Mesangial cell (primary cell): ENCODE measurements around the gene TOMM6. TPM values are rescaled to one million over a fixed set of nuclear protein-coding genes. Genes with fewer than 3 reads are reported as not detected.

Source experiments
- total RNA-seq: library from RNA; depleted of rRNA; stranded (reverse); fragments of >200 nt; gene quantifications from 2 replicates; pipeline ENCODE4 v1.2.3, GENCODE V29; 2015

TOMM6 gene
- 140 and 253 TPM in 2 replicates for total RNA-seq

DNA sequence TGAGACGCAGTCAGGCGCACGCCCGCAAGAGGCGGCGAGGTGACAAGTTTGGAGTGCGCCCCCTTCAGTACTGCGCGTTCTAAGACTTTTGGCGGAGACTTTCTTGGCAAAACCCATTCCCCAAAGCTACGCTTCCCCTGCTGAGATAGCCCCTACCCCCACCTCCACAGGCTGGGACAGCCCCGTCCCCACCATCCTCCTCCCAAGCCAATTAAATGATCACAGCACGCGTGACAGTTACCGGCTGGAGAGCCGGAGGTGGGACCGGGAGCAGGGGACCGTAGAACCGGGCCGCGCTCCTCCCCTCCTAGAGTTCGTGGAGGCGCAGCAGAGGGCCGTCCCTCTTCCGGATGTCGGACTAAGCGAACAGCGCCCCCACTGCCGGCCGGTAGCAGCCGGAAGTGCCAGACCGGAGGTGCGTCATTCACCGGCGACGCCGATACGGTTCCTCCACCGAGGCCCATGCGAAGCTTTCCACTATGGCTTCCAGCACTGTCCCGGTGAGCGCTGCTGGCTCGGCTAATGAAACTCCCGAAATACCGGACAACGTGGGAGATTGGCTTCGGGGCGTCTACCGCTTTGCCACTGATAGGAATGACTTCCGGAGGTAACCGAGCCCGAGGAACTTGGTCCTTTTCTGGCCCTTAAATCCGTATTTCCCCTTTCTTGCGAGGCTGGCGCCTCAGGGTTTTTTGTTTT, at the start of gene TOMM6:
TOMM6 (plus strand) TSS at position 476 of the 699 bp plus-strand sequence; CDS start at position 480, 4 bp downstream.

DNA sequence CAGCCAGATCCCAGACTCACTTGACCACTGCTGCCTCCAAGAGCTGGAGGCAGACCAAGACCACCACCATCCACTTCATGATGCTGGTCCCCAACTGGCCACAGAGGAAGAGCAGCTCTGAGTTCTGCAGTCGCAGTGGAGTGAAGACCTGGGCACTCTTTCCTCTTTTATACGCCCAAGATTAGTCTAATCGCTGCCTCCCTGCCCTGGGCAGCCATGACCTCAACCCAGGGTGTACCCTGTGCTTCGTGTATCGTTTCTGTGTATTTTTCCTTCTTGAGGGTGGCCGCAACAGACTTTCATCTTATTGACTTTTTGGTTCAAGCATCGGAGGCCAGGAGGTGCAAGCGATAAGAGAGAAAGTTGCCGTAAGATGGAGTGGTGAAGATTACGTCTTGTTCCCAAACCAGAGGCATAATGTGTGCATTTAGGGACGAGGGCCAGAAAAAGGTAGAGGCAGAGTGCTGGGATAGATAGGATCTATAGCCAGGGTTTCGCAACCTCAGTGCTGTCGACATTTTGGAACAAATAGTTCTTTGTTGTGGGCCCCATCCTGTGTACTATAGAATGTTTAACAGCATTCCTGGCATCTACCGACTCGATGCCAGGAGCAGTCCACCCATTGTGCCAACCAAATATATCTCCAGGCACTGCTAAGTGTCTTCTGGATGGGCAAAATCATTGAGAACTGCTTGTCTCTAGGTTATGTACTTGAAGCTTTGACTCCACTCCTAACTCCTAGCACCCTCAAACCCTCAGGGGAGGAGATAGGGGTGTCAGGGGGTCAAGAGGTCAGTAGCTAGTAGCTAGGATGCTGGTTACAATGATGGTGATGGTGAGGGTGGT, 40.0 kb upstream of the TOMM6 start, which contains the start of gene PGC:
PGC (minus strand) TSS at position 142 of the 846 bp plus-strand sequence; CDS start at position 79, 63 bp downstream.

DNA sequence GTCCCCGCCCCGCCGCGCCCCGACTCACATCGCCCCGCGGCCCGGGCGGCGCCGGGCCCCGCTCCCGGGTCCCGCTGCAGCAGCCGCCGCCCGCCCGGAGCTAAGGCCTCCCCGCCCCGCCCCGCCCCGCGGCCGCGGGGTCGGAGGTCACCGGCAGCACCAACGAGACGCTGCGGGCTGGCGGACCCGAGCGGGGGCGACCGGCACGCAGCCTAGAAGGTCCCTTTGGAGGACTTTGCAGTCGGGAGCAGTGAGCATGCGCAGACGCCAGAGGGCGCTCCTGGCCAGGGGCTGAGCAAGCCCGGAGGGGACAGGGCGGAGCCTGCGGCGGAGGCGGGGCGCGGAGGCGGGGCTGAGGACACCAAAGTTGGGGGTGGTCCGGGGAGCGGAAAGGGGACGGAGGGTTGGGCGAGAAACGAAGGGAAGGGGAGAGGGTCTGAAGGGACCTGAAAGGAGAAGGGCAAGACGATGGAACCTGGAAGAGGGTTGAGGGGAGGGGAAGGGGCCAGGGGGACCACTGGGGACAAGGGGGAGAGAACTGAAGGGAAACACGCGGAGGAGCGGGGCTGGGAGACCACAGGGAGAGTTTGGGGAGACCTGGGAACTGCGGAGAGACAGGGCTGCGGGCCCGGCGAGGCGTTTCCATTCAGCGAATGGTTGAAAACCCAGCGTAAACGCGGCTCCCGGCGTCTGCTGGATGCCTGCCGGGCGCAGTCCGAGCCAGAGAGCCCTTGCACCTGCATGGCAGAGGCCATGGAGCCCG, 7.5 kb upstream of the TOMM6 start, which contains the start of gene FRS3:
FRS3 (minus strand) TSS at position 113 of the 763 bp plus-strand sequence. CDS start 2,913 bp downstream, outside the sequence.

DNA sequence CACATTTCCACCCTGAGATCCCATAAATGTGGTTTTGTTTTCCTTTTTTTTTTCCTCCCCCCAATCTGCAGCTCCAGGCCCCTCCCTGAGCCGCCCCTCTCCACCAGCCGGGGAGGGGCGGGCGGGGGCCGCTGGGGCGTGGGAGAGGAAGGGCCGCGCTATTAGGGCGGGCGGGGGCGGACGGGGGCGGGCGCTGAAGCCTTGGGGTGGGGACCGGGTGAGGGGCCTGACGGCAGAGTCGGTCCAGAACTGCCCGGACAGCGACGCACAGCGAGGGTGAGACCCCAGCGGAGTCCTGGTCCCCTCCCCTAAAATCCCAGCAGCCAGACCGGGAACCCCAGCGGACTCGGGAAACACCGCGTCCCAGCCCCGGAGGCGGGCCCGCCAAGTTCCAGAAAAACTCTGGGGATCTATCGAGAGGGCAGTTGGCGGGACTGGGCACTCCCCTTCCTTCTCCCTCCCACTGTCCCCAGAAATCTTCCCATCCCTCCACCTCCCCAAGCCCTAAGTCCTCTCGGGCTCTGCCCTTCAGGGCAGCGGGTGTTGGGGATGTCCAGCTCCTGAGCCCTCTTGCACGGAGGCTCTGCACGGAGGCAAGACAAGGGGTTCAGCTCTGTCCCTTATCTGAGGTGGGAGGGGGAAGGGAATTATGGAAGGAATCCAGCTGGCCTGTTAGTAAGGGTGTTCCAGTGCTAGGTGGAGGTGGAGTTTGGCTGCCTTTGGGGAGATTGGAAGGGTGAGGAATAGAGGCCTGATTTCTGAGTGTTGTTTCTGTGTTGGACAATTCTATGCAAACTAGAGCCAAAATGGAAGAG, 6.7 kb upstream of the TOMM6 start, which contains the start of gene PRICKLE4:
PRICKLE4 (plus strand) TSS at position 232 of the 815 bp plus-strand sequence. CDS start 2,692 bp downstream, outside the sequence.

Other genes starting within 250 kb of the TOMM6 start
- 21.2 and 33.6 TPM in 2 replicates for gene FOXP4, start 241.3 kb upstream of the TOMM6 start, total RNA-seq
- gene MDFI, start 149.2 kb upstream of the TOMM6 start, total RNA-seq, result 22.8 and 47.9 TPM in 2 replicates
- 7.8 and 13.8 TPM in 2 replicates for gene TFEB, start 52.1 kb upstream of the TOMM6 start, total RNA-seq
- gene PGC, start 40.3 kb upstream of the TOMM6 start, total RNA-seq, result not detected in 2 replicates
- gene FRS3, start 7.8 kb upstream of the TOMM6 start, total RNA-seq, result 2.3 and 3.7 TPM in 2 replicates
- 0.65 and 1.3 TPM in 2 replicates for gene PRICKLE4, start 6.9 kb upstream of the TOMM6 start, total RNA-seq
- gene USP49, start 107.7 kb downstream of the TOMM6 start, total RNA-seq, result 0.81 and 1.9 TPM in 2 replicates
- gene MED20, start 133.4 kb downstream of the TOMM6 start, total RNA-seq, result 19.9 and 26.2 TPM in 2 replicates
- gene BYSL, start 133.8 kb downstream of the TOMM6 start, total RNA-seq, result 14.1 and 19.9 TPM in 2 replicates
- 69.3 and 121 TPM in 2 replicates for gene CCND3, start 154.1 kb downstream of the TOMM6 start, total RNA-seq